SJCRH30 (cell line): ENCODE measurements around the gene SVIL. TPM values are rescaled to one million over a fixed set of nuclear protein-coding genes. Genes with fewer than 3 reads are reported as not detected.
"Not testable (repeated sequence)": the region's sequence is repeated elsewhere in the genome, so short reads cannot be mapped to it uniquely, and the experiment has no call there.

Experiments used
- DNase-seq, 2 experiments: peaks; one replicate each; pipeline ENCODE4 v3.0.0-alpha.2; 2015 to 2020
- H3K27ac ChIP-seq: fragments of 250-450 bp; sonication (Bioruptor Pico); 2 replicates; pipeline ENCODE4 v1.5.1; 2020; ENCODE audit warnings: mild to moderate bottlenecking, moderate library complexity
- H3K27me3 ChIP-seq: fragments of 250-450 bp; sonication (Bioruptor Pico); 2 replicates; pipeline ENCODE4 v1.5.1; 2020; ENCODE audit warnings: mild to moderate bottlenecking, moderate library complexity
- H3K36me3 ChIP-seq: fragments of 250-450 bp; sonication (Bioruptor Pico); 2 replicates; pipeline ENCODE4 v1.5.1; 2020; ENCODE audit warnings: mild to moderate bottlenecking, moderate library complexity
- H3K4me1 ChIP-seq: fragments of 250-450 bp; sonication (Bioruptor Pico); 2 replicates; pipeline ENCODE4 v1.5.1; 2020; ENCODE audit warnings: mild to moderate bottlenecking, moderate library complexity
- H3K4me3 ChIP-seq: fragments of 250-450 bp; sonication (Bioruptor Pico); 2 replicates; pipeline ENCODE4 v1.5.1; 2020; ENCODE audit warnings: mild to moderate bottlenecking, moderate library complexity
- H3K9me3 ChIP-seq: fragments of 250-450 bp; sonication (Bioruptor Pico); replicated peaks from 2 replicates; pipeline ENCODE4 v1.5.1; 2020; ENCODE audit warnings: mild to moderate bottlenecking, moderate library complexity
- total RNA-seq: library from RNA; depleted of rRNA; stranded (reverse); fragments of >200 nt; shearing (Covaris generic); gene quantifications from 2 replicates; pipeline ENCODE4 v1.2.3, GENCODE V29; 2014

SVIL gene
- total RNA-seq, 1 experiment from 2014 or later, result 42.5 TPM

DNA sequence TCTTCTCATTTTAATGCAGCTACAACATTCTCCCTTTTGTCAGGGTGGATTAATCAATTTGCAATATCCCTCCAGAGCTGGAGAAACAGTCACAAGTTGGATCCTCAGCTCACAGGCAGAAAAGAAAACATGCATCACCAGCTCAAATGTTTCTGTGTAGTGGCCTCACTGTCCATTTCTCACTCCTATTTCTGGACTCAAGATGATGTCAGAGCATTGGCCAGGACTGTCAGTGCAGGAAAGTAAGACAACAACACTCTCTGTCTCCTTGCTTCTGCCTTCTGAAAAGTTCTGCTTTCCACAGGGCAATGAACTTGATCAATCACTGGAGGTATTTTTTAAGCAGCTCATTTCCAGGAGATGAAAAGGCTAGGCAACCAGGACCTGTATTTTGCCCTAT lies 8.2 kb upstream of the SVIL start:
- Histone ChIP-seq H3K27me3 (no peaks in the 10 kb centered on the region), H3K27ac (no peak overlapping the region), H3K9me3 (no peaks in the 10 kb centered on the region), H3K36me3 (no peaks in the 10 kb centered on the region), H3K4me3 (no peak overlapping the region), H3K4me1 (peaks cover 25% of the 10 kb centered on the region)
- no peak for DNase-seq

DNA sequence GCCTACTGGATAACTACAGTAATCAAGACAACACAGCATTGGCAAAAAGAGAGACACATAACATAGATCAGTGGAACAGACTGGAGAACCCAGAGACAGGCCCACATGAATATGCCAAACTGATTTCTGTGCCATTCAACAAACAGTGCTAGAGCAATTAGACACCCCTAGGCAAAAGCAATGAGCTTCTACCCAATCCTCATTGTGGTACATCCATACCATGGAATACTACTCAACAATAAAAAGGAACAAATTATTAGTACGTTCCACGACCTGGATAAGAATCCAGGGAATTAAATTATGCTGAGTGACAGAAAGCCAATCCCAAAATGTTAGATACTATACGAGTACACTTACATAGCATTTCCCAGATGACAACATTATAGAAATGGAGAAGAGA lies 2.8 kb upstream of the SVIL start:
- Histone ChIP-seq H3K27me3 (no peaks in the 10 kb centered on the region), H3K27ac (no peak overlapping the region), H3K4me1 (peaks cover 22% of the 10 kb centered on the region), H3K9me3 (no peaks in the 10 kb centered on the region), H3K4me3 (no peak overlapping the region), H3K36me3 (no peaks in the 10 kb centered on the region)
- no peak for DNase-seq

DNA sequence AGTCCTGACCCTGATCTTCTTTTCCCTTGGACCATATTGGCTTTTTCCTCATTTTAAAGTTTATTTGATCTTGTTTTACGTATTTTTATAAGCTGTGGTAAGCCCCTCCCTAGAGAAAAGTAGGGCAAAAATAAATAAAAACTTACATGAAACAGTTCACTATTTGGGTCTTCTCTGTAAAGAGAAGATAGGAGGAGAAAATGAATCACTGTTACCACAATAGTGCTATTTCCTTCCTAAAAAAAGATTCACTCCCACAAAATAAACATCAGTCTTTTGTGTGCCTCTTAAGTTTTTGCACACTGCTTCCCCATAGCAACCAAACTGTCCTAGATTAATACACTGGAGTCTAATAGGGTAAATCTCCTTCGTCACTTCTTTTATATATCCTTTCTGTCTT lies 1.4 kb upstream of the SVIL start:
- no peak for DNase-seq
- H3K27ac ChIP-seq, result no peak overlapping the region; the same call in 1 of the 2 replicates

DNA sequence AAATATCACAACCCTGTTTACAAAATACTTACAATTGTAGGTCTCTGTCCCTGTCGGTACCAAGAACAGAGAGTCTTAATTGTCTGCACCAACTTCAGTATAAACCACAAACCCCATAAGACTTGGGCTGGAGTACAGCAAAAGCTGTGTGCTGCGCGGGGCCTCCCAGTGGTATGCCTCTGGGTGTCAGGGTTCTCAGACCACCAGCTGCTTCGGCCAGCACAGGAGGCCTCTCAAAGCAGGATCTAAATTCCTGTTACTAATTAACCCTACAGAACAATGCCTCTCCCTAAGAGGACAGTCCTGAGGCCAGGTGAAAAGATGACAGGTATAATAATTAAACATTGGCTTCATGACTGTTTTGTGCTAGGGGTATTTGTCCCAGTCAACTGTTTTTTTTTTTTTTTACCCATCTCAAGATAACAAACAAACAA lies 957 bp upstream of the SVIL start:
- DNase-seq, result peak; percentile 78 to 79

More for the DNA sequence above, 1.4 kb upstream of the SVIL start:
- H3K36me3 ChIP-seq, result no peaks in the 10 kb centered on the region
- H3K4me3 ChIP-seq, result no peak overlapping the region
- H3K27me3 ChIP-seq, result no peaks in the 10 kb centered on the region
- no peaks in the 10 kb centered on the region for H3K9me3 ChIP-seq
- H3K4me1 ChIP-seq, result peaks cover 23% of the 10 kb centered on the region

DNA sequence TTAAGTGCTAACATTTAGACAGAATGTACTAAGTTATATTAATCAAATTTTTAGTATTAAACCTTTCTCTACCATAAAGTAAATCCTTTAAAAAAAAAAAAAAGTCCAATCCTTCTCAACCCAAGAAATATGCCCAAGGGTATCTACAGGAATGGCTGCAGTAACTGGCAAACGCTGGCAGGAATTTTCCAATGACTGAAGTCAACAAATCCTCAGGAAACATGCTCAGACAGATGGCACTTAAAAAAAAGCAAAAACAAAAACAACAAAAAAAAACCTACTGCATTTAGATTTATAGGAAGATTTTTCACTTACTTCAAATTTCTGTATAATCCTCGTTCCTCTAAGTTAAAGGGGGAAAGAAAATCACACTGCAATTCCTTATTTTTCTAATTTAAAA lies 666 bp downstream of the SVIL start:
- Histone ChIP-seq H3K4me3 (peak overlapping the region; percentile 68), H3K9me3 (no peaks in the 10 kb centered on the region), H3K27me3 (no peaks in the 10 kb centered on the region), H3K36me3 (no peaks in the 10 kb centered on the region), H3K4me1 (peaks cover 23% of the 10 kb centered on the region), H3K27ac (peak overlapping the region; percentile 92)
- DNase-seq, result peak; percentile 37 to 68

More for the DNA sequence above, 957 bp upstream of the SVIL start:
- peak overlapping the region; percentile 68; the same call in 1 of the 2 replicates for H3K4me3 ChIP-seq
- H3K9me3 ChIP-seq, result no peaks in the 10 kb centered on the region
- H3K36me3 ChIP-seq, result no peaks in the 10 kb centered on the region
- H3K4me1 ChIP-seq, result peaks cover 23% of the 10 kb centered on the region
- H3K27me3 ChIP-seq, result no peaks in the 10 kb centered on the region
- H3K27ac ChIP-seq, result peak overlapping the region; percentile 92

DNA sequence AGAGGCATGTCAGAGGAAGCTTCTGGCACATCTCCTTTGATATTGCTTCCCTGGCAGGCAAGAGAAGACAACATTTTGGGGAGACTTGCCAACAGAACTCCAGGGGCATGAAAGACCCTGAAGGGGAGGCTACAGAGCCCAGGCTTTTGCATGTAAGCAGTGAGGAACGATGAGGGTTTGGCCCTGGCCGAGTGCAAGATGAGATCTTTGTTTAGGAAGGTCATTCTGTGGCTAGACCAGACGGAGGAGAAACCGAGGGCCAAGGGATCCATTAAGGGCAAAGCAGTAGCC lies 3.8 kb downstream of the SVIL start:
- no peak overlapping the region for H3K4me3 ChIP-seq
- H3K9me3 ChIP-seq, result no peaks in the 10 kb centered on the region
- no peak for DNase-seq
- peaks cover 32% of the 10 kb centered on the region for H3K4me1 ChIP-seq
- H3K36me3 ChIP-seq, result no peaks in the 10 kb centered on the region
- H3K27me3 ChIP-seq, result no peaks in the 10 kb centered on the region
- H3K27ac ChIP-seq, result no peak overlapping the region

DNA sequence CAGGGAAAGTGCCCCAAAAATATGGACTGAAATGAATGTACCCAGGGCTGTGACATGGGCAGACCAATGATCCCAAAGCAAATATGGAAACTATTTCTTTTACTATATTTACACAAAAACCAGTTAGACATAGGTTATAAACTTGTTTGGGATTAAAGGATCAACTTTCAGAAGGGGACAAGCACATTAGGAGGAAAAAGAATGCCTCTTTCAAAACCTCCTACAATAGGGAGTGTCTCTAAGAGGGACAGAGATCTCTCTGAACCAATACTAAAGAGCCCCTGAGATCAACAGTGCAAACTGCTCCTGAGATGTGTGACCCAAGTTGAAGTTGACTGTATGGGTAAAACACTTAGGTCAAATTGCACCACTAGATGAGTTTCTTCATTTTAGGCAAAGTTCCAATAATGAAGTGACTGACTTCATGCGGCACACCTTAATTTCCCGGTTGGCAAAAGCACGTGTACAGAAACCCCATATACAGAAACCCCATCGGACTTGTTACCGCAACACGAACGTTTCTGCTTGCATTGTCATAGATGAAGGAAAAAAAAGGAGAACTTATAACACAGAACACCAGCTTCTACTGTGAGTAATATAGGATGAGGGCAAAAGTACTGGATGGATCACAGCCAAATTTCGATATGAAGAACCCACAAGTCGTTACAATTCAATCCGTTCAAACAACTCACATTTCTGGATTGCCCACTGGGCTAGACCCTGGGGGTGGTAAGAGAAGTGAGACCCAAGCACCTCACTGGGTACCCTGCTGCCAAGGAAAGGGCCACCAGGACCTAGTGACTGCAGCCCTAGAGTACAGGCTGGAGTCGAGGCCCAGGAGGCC lies 4.3 kb downstream of the SVIL start:
- Histone ChIP-seq H3K27me3 (no peaks in the 10 kb centered on the region), H3K4me1 (peaks cover 26% of the 10 kb centered on the region), H3K27ac (no peak overlapping the region), H3K36me3 (no peaks in the 10 kb centered on the region), H3K9me3 (no peaks in the 10 kb centered on the region), H3K4me3 (no peak overlapping the region)
- DNase-seq, result no peak

DNA sequence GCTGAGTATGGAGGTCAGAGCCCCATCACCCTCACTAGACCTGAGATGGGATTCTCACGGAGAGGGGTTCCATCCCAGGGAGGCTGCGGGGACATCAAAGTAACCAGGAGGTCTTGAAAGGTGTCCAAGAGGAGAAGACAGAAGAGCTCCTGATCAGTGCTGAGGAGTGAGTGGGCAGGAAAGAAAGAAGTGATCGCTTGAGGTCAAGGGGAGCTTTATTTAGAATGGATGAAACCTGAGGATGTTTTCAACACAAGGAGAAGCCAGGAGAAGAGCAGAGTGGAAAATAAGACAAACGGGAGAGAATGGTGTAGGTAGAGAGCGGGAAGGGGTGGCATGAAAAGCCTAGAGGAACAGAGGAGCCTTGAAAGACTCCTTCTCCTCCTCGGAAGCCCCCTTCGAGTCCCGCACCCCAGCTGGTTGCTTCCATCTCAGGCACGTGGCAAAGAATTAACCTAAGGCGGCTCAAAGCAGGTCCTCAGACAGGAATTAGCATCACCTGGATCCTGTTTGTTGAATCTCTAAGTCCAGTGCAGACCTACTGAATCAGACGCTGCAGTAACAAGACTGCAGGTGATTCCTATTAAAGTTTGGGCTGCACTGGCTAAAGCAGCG lies 5.8 kb downstream of the SVIL start:
- Histone ChIP-seq H3K9me3 (no peaks in the 10 kb centered on the region), H3K27me3 (no peaks in the 10 kb centered on the region), H3K4me1 (peaks cover 21% of the 10 kb centered on the region), H3K4me3 (no peak overlapping the region), H3K27ac (no peak overlapping the region), H3K36me3 (no peaks in the 10 kb centered on the region)
- DNase-seq, result no peak

DNA sequence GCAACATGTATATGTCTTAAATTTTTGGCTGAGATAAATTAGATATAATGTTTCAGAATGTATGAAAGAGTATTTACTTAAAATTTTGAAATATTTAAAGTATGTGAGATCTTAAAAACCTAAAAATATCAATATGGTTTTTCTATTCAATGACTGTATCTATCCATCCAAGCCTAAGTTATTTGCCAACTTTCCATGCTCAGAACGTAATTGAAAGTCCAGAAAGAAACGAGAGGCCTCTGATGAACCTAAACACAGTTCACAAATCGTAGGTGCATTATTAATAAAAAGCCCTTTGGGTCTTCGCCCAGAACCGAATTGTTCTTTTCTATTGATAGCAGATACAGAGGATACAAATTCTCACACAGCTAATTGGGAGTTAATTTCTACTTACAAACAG lies 6.5 kb downstream of the SVIL start:
- H3K27ac ChIP-seq, result no peak overlapping the region
- no peak for DNase-seq
- no peaks in the 10 kb centered on the region for H3K36me3 ChIP-seq
- no peak overlapping the region for H3K4me3 ChIP-seq
- no peaks in the 10 kb centered on the region for H3K27me3 ChIP-seq
- H3K9me3 ChIP-seq, result no peaks in the 10 kb centered on the region
- H3K4me1 ChIP-seq, result peaks cover 21% of the 10 kb centered on the region

DNA sequence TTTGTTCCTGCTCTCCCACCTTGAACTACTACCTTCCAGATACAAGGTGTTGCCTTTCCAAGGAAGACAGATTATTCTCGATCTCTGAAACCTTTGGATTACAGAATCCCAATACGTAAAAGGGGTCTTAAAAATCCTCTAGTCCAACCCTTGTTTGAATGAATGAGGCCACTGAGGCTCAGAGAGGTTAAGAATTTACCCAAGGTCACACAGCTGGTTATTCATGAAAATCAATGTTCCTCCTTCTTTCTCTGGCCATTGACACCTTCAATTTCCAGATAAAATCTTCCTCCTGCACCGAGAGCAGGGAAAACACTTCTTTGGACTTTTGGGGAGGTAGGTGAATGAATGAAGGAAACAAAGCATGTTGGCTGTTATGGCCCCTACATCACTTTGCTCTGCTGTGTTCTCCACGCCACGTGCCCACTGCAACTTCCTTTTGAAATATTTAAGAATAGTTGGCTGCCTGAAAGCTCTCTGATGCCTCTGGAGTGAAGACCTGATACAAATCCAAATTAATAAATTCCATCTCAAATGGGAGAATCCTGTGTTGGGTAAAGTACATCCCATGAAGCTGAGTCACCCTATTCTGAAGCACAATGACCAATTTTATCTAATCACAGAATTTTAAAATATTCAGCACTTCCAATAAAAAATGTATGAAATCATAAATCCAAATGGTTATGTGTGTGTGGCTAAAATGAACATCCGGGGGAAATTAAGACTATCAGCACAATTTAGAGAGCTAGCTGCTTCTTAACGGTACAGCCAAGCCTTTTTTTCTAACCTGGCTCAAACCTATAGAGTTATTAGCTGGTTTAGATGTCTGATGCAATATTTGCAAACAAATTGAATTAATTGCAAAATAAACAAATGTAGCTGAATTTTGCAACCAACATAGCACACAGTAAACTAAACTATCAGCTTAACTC lies 7.3 kb downstream of the SVIL start:
- Histone ChIP-seq H3K4me3 (no peak overlapping the region), H3K36me3 (no peaks in the 10 kb centered on the region), H3K27ac (no peak overlapping the region), H3K27me3 (no peaks in the 10 kb centered on the region), H3K4me1 (peaks cover 17% of the 10 kb centered on the region), H3K9me3 (no peaks in the 10 kb centered on the region)
- no peak for DNase-seq

DNA sequence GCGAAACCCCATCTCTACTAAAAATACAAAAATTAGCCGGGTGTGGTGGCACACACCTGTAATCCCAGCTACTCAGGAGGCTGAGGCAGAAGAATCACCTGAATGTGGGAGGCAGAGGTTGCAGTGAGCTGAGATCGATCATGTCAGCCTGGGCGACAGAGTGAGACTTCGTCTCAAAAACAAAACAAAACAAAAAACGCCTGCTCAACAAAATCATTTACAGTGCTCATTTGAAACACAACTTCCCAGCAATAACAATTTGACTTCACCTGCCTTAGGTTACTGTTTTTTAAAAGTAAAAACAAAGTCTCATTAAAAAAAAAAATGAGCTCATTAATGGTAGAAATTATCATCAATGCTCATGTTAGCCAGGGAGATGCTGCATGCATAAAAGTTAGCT lies 10.4 kb downstream of the SVIL start:
- H3K27ac ChIP-seq, H3K36me3 ChIP-seq, DNase-seq, H3K27me3 ChIP-seq, H3K9me3 ChIP-seq, H3K4me3 ChIP-seq: not testable (repeated sequence)
- peaks cover 31% of the 10 kb centered on the region for H3K4me1 ChIP-seq

DNA sequence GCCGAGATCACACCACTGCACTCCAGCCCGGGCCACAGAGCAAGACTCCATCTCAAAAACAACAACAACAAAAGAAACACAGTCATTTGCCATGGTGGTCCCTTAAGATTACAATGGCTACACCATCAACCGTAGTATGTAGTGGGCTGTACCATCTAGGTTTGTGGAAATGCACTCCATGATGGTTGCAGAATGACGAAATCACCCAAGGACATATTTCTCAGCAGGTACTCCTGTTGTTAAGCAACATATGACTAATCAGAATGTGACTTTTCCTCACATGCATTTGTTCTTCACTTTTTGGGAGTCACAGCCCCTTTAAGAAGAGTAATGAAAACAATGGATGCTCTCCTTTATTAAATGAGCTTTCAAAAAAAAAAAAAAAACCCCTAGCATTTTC lies 11.0 kb downstream of the SVIL start:
- Histone ChIP-seq H3K9me3 (no peaks in the 10 kb centered on the region), H3K27ac (no peak overlapping the region), H3K4me3 (no peak overlapping the region), H3K36me3 (no peaks in the 10 kb centered on the region), H3K27me3 (no peaks in the 10 kb centered on the region), H3K4me1 (peaks cover 33% of the 10 kb centered on the region)
- DNase-seq, result no peak

DNA sequence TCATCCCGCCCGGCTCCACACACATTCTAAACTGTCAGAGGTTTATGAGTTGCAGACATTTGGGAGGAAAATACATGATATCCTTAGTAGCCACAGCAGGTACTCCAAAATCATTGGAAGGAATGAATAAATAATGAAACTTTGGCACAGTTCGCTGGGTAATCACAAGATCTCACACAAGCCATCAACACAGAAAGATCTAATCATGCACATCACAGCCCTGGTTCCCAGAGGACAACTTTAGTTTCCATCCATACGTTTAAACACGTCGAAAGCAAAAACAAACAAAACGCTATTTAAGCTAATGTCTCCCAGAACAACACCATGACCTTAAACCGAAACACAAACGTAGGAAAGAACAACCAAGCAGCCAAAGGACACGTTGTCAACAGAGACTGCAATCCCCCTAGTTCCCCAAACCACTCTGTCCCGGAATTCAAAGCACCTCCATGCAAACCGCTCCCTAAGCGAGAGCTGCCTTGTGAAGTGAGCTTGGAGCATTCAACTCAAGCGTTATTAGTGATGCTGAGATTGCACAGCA lies 12.3 kb downstream of the SVIL start:
- Histone ChIP-seq H3K9me3 (no peaks in the 10 kb centered on the region), H3K36me3 (no peaks in the 10 kb centered on the region), H3K4me3 (no peak overlapping the region), H3K4me1 (peaks cover 26% of the 10 kb centered on the region), H3K27me3 (no peaks in the 10 kb centered on the region), H3K27ac (no peak overlapping the region)
- no peak for DNase-seq

DNA sequence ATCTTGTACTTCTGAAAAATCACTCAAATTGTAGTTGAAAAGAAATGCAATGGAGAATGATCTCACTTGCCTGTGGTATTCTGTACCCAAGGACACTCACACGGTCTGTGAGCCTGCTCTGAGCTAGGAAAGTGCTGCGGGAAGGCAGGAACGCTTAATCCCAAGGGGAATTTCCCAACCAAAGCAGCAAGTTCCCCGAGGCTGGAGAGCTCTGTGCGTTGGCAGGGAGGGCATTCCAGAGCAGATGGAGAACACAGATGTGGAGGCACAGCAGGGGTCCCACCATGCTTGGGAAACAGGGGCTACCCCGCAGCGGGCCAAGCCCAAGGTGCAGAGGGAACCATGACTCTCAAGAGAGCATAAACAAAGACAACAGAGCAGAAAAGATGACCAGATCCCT lies 13.6 kb downstream of the SVIL start:
- Histone ChIP-seq H3K4me3 (no peak overlapping the region), H3K4me1 (peaks cover 23% of the 10 kb centered on the region), H3K27me3 (no peaks in the 10 kb centered on the region), H3K27ac (no peak overlapping the region), H3K9me3 (no peaks in the 10 kb centered on the region), H3K36me3 (no peaks in the 10 kb centered on the region)
- DNase-seq, result peak; percentile 28 to 46
